GM18861 (cell line): ENCODE results near the gene RHO.
"Not testable (repeated sequence)": the region's sequence is repeated elsewhere in the genome, so short reads cannot be mapped to it uniquely, and the experiment has no call there.

Source experiments
- ATAC-seq: cut with Tn5 transposase; IDR thresholded peaks from one replicate; pipeline ENCODE4 v1.9.1; 2021; ENCODE audit not compliant: unreplicated experiment

RHO gene

DNA sequence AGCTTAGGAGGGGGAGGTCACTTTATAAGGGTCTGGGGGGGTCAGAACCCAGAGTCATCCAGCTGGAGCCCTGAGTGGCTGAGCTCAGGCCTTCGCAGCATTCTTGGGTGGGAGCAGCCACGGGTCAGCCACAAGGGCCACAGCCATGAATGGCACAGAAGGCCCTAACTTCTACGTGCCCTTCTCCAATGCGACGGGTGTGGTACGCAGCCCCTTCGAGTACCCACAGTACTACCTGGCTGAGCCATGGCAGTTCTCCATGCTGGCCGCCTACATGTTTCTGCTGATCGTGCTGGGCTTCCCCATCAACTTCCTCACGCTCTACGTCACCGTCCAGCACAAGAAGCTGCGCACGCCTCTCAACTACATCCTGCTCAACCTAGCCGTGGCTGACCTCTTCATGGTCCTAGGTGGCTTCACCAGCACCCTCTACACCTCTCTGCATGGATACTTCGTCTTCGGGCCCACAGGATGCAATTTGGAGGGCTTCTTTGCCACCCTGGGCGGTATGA lies at the start of gene RHO:
RHO (plus strand) TSS at position 51 of the 512 bp plus-strand sequence; CDS start at position 146, 95 bp downstream.
- no peak for ATAC-seq

DNA sequence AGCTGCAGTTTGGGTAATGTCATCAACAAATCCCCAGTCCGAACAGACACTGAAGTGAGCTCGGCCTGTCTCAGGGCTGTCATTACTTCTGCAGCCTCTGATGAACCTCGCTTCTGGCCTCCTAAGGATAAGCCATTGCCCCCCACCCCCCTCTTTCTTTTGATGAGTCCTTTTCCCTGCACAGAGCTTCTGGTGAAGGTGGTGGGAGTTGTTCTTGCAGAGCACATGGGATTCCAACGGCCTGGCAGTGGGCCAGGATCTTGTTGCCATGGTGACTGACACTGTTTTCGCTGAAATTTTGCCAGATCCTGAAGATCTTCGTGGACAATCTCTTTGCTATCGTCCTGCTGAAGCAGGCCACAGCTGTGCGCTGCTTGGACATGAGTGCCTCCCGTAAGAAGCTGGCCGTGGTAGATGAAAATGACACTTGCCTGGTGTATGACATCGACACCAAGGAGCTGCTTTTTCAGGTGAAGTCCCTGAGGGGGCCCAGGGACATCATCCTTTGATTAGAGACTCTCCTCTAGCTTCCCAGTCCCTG lies 47.1 kb upstream of the RHO start:
- not testable (repeated sequence) for ATAC-seq

DNA sequence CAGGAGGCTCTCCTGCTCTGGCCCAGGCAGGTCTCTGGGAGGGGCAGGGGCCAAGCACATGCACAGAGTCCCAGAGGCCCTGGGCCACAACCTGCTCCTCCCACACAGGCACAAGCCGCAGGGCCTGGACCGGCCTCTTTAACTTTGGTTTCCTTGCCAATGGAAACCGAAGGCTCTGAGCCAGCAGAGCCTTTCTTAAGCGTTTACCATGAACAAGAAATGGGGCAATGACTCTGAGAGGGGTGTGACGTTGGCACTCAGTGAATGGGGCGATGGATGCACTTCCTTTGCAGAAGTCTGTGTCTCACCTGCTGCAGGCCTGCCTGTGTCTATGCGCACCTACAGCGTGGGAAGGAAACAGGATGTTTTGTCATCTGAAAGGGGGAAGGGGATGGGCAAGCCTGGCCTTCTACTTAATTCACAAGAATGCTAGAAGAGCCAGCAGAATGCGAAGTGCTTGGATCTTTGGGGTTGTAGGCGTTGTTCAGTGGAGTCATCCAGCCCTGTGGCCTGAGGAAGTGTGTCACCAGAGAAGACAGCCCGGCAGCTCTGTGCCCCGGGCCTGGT lies 46.6 kb upstream of the RHO start:
- ATAC-seq: no peak

DNA sequence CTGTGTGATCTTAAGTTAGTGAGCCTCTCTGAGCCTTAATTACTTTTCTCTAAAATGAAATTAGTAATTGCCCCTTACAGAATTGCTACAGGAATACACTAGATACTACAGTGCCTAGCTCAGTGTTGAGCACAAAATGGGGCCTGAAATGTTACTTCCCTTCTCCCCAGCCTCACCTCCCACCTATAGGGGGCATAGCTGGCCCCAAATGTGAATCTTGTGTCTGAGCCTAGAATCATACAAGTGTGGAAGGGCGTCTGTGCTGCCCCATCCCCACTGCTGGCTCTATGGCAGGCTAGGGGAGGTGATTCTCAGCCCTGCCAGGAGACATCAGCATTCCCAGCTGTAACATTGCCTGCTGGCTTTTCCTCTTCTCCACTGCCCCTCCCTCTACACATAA lies 45.7 kb upstream of the RHO start:
- no peak for ATAC-seq

DNA sequence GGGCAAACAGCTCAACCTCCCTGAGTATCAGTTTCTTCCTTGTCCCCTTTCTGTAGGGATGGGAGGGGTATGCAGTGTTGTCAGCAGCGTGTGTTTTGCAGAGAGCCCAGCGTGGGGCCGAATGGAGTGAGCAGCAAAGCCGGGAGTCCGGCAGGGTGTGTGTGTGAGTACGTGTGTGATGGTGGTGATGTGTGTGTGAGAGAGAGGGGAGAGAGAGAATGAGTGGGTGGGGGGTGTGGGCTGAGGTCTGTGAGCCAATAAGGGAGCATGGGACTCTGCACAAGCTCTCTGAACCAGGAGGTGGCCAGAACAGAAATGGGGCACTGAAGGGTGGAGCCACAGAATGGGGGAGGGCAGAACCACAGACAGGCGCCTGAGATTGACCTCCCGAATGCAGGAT lies 44.6 kb upstream of the RHO start:
- no peak for ATAC-seq

DNA sequence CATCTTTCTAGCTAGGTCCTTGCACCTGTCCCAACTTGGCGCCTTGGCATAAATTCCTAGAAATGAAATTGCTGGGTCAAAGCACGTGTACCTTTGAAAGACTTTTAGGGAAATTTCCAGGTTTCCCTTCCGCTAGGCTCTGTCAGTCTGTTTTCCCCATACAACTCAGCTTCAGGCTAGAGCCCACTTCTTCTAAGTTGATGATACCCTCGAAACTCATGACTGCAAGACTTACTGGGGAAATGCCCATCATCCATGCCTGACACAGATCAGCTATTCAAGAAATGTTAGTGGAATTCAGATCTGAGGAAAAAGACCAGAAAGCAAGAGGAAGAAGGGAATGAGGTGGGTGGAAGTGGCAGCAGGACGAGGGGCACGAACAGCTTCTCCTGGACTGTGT lies 43.3 kb upstream of the RHO start:
- not testable (repeated sequence) for ATAC-seq

DNA sequence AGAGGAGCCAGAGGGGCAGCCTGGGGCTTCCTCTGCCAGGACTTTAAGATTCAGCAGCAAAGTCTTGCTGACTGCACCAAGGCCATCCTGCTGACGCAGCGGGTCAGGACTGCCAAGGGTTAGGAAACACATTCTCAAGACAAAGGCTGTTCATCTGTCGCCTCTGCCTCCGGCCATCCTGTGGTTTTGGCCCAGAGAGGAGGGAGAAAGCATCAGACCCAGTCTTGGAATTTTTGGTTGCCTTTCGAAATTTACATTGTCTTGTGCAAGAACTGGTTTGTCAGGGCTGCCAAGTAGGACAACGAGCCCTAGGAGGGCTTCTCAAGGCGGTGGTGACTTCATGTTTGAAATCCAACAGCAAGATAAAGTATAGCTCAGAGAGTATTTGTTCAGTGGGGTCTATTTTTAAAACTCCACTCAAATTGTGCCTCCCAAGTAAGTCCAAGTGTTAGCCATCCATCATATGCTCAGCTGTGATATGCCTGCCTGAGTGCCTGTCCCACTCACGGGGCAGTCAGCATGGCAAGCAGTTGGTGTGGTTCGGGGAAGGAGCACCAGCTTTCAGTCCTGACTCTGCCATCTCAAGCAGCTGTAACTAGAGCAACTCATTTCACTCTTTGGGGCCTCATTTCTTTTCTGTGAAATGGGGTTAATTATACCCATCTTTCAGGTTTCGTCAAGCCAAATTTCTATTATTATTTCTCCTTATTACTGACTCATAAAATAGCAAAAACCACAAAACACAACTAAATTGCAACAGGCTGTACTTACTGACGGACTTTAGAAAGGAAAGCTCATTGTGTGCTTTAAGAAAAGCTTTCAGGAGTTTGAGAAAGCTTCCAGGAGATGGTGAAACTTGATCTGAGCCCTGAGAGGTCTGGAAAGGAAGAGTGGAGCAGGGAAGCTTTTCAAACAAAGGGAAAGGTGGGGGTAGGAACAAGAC lies 42.4 kb upstream of the RHO start:
- ATAC-seq: no peak

DNA sequence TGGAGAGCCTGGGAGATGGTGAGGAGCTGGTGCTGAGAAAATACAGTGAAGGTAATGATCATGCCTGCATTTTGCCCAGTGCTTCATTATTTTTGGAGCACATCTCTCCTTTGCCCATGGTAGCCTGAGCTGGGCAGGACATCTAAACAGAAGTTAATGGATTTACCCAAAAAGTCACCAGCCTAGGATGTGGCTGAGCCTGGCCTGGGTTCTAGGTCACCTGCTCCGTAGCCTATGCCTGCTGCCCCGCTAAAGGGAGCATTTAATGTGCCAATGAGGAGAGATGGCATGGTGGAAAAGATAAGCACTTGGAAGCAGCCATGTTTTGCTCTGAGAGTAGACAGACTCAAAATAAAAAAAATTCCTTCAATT lies 41.8 kb upstream of the RHO start:
- no peak for ATAC-seq

DNA sequence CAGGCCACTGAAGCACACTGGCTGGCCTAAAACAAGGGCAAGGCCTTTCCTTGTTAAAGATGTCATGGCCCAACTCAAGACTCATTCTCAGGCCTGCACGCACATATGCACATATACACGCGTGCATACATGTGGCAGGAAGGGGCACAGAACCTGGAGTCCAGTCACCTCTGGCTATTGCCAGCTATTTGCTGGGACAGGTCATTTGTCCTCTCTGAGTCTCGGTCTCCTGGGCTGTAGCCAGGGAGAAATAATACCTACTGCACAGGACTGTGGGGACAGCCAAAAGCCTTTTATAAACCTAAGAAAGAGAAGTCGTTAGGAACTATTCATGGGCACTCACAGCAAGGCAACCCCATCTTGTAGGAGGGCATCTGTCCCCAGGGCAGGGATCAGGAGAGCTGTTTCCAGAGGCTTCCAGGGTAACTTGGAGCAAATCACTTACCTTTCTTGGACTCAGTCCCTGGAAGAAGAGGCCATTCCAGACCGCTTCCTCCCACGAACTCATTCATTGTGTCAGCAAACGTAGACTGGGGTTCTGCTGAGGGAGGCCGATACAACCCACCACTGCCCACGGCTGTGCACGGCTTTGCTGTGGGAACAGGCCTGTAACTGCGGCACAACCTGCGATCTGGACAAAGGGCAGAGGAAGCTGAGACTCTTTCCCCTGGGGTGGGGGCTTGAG lies 41.1 kb upstream of the RHO start:
- no peak for ATAC-seq

DNA sequence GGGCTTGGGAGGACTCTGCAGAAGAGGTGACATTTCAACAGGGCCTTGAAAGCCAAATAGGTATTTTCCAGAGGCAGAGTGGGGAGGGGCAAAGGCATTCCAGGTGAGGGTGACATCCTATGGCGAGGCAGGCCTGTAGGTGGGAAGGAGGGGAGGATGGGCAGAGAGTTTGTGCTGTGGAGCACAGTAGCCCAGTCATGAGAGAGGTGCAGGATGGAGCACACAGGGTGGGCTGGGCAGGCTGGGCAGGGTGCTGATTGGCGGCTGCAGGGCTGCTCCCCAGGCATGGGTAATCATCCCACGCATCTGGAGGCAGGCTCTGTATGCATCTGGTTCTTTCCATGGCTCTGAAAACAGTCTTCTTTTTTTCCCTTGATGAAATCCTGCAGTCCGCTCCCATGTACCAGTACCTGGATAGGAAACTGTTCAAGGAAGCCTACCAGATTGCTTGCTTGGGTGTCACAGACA lies 40.5 kb upstream of the RHO start:
- ATAC-seq: not testable (repeated sequence)

DNA sequence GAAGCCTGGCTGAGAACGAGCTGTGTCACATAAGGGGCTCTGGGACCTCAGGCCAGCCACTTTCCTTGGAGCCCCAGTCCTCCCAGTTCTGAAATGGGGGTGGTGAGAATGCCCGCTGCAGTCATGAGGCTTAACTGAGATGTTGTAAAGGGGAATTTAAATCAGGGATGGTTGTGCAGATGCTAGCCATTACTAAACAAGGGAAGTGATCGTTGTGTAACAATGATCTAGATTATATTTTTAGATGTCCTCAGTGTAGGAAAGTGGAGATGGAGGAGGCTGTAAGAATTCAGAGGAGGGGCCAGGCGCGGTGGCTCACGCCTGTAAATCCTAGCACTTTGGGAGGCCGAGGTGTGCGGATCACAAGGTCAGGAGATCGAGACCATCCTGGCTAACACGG lies 39.2 kb upstream of the RHO start:
- ATAC-seq: not testable (repeated sequence)

DNA sequence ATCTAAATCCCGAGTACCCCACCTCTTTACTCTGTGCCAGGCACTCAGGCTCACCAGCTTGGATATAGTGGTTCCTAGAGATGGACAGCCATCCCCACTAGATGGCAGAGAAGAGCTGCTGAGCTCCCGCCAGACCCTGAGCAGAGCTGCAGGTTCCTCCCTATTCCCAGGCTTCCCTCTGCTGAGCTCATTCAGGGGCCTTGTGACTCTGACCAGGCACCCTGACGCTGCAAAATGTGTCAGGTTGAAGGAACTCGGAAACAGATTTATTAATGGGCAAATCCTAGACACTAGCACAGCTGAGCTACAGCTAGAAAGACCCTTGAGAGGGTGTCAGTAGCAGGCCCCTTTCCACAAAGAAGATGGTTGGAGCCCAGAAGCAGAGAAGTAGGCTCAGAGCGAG lies 38.2 kb upstream of the RHO start:
- peak; percentile 77 for ATAC-seq

DNA sequence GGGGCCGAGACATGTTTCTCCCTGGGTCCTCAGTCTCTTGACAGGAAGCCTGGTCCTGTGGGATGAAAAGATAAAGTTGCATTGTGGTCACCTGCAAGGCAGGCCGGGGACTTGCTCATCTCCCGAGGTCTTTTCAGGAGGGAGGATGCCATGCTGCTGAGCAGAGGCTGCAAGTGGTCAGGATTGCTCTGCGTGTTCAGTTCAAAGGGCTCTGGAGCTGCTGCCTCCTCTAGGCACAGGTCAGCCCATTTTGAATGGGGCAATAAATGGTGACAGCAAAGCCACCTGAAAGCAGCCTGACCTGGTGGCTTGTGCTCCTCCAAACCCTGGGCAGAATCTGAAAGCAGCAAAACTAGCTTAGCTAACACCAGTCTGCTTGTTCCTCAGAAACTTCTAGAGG lies 37.4 kb upstream of the RHO start:
- ATAC-seq: not testable (repeated sequence)

DNA sequence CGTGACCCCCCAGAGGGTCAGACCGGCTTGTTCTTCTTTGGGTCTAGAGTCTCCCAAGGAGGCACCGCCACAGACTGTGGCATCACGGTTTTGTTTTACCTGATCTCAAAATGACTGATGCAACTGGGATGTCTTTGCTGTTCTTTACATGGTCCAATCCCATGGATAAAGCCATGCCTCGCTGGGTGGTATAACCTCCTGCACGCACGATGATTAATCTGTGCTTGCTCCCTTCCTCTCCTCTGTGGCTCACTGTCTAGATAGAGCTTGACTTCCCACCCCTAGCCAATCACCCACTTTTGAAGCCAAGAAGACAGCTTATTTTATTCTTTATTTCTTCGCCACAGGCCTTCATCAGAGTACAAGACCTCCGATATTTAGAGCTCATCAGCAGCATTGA lies 36.6 kb upstream of the RHO start:
- ATAC-seq: no peak

DNA sequence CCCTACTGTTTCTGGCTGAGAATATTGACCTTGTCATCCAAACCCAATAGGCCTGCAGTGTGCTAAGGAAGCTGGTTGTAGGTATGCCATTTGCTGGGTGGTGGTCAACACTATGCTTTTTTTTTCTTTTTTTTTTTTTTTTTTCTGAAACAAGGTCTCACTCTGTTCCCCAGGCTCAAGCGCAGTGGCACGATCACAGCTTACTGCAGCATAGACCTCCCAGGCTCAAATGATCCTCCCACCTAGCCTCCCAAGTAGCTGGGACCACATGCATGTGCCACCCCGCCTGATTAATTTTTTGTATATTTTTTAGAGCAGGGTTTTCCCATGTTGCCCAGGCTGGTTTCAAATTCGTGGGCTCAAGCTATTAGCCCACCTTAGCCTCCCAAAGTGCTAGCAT lies 35.7 kb upstream of the RHO start:
- no peak for ATAC-seq

DNA sequence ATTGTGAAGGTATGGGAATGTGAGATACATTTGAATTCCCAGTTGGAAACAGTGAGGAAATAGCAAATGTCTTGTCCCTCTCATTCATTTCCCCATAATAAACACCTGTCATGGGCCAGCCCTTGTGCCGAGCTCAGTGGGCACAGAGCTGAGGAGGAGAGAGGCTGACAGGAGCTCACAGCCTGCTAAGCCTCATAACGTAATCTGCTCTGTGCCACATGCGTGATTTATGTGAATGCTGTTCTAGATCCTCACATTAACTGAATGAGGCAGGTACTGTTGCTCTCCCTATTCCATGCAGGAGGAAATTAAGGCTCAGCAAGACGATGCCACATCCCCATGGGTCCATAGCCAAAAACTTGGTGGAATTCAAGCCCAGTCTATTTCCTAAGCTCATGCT lies 35.2 kb upstream of the RHO start:
- ATAC-seq: no peak

DNA sequence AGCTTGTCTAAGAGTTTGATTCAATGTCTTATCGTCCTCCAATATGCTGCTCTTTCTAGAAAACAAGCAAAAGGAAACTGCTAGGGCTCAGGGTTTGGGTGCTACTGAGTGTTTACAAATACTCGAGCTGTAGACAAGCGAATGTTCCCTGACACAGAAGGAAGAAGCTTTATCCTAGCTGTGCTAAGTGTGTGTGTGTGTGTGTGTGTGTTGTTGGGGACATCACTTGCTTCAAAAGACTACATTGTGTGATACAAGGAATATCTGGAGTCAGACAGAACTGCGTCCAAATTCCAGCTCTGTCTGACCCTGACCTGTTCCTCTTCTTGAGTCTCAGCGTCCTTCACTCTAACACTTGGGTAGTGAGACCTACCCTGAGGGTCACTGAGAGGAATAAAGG lies 33.9 kb upstream of the RHO start:
- ATAC-seq: not testable (repeated sequence)

DNA sequence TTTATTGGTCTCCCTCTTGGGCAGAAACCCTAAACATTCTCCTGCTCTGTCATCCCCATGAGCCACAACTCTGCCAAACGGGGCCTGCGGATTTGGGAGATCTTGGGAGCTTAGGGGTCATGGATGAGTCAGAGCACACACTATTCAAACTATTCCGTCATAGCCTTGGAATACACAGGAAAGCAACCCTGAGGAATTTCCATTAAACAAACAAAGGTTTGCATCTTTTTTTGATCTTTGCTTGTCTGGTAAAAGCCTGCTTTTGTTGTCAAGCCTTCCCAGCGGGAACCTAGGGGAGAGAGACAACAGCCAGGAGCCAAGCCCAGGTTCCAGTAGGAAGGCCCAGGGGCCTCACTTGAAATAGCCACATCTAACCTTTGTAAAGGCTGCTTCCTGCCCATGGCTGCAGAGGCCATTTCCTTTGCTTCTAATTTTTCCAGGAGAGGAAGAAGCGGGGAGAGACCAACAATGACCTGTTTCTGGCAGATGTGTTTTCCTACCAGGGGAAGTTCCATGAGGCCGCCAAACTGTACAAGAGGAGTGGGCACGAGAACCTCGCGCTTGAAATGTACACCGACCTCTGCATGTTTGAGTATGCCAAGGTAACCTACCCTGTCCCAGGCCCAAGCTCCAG lies 33.3 kb upstream of the RHO start:
- ATAC-seq: not testable (repeated sequence)

DNA sequence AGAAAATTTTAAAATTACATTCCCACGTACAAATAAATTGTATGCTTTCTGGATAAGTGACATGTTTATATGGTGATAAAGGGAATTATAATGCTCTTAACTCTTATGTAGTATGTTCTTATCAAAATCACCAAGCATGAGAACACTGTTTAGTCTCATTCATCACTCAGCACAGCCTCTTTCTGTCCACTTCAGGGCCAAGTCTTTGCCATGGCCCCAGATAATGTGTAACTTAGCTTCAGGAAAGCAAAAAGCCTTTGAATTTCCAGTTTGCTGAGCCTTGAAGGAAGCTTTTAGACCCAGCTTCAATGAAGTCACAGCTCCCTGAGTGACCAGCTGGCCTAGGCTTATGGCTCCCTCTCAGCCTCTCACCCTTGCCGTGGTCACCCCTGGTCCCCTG lies 30.6 kb upstream of the RHO start:
- ATAC-seq: not testable (repeated sequence)

DNA sequence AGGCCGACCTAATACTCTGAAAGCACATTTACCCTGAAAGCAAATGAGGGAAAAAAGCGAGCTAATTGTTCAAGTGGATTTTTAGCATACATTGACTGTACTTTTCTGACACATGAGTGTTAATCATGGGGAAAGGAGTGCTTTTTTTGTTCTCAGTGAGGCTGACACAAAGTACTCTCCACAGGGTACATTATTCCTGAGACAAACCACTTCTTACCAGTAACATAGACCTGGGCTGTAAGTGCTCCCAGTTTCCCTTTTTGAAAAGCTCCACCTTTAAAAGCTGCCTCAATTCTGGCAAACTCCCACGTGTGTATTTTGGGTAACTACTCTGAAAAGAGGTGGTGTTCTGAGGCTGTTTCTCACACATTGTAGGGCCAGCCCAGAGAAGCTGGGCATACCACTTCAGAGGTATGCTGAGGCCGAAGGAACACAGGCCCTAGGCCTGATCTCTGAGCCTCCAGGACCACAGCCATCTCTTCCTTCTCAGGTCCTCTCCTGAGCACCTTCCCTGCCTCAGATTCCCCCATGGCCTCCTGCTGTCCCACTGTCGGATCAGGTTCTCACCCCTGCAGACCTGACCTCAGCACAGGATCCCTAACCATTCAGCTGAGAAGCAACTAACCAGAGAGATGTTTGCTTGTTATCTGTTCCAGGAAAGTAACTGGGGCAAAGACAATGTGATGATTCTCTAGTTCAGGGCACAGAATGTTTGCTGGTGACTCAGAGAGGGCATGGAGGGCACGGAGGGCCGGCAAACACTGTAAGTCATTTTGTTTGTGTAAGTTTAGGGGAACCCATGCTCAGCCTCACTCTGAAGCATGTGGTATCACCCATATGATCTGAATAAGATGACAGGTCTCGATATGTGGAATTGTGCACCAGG lies 29.6 kb upstream of the RHO start:
- not testable (repeated sequence) for ATAC-seq
